Astrocyte (in vitro differentiated cells and primary cell): ENCODE results near the gene IRF3. TPM values are rescaled to one million over a fixed set of nuclear protein-coding genes. Genes with fewer than 3 reads are reported as not detected.

ENCODE experiments used
- DNase-seq: peaks from one replicate; pipeline ENCODE4 v3.0.0-alpha.2; 2010; ENCODE audit warnings: low read depth
- FAIRE-seq: peaks from 2 replicates; lab custom pipeline; 2011; peaks lifted over from hg19 to GRCh38; lab: Jason Lieb, UNC
- H2AFZ ChIP-seq: 2 replicates; pipeline ENCODE4 v1.6.0; 2012; ENCODE audit warnings: low read depth, low read length, inconsistent platforms
- H3K27ac ChIP-seq: 2 replicates; pipeline ENCODE4 v1.5.1; 2011; ENCODE audit warnings: low read depth, low read length, inconsistent platforms
- H3K27me3 ChIP-seq: 2 replicates; pipeline ENCODE4 v1.6.0; 2011; ENCODE audit warnings: low read length, inconsistent platforms; ENCODE audit not compliant: insufficient read depth
- H3K36me3 ChIP-seq: 2 replicates; pipeline ENCODE4 v1.5.1; 2011; ENCODE audit warnings: low read length, inconsistent platforms; ENCODE audit not compliant: insufficient read depth
- H3K4me1 ChIP-seq: 2 replicates; pipeline ENCODE4 v1.5.1; 2011; ENCODE audit warnings: low read length, inconsistent platforms; ENCODE audit not compliant: insufficient read depth
- H3K4me2 ChIP-seq: 2 replicates; pipeline ENCODE4 v1.6.0; 2012; ENCODE audit warnings: low read length, inconsistent platforms
- H3K4me3 ChIP-seq: 2 replicates; pipeline ENCODE4 v1.5.1; 2011; ENCODE audit warnings: low read depth, mild to moderate bottlenecking, low read length, inconsistent platforms; ENCODE audit not compliant: insufficient read depth
- H3K79me2 ChIP-seq: 2 replicates; pipeline ENCODE4 v1.6.0; 2012; ENCODE audit warnings: mild to moderate bottlenecking, low read length, inconsistent platforms; ENCODE audit not compliant: insufficient read depth
- H3K9ac ChIP-seq: 2 replicates; pipeline ENCODE4 v1.6.0; 2012; ENCODE audit warnings: mild to moderate bottlenecking, low read length, inconsistent platforms
- H3K9me3 ChIP-seq: 2 replicates; pipeline ENCODE4 v1.5.1; 2012; ENCODE audit warnings: low read depth, mild to moderate bottlenecking, low read length, inconsistent platforms; ENCODE audit not compliant: insufficient read depth
- H4K20me1 ChIP-seq: 2 replicates; pipeline ENCODE4 v1.6.0; 2012; ENCODE audit warnings: low read length, inconsistent platforms; ENCODE audit not compliant: insufficient read depth
- H3K27ac Mint-ChIP-seq: one replicate; pipeline ENCODE4 v1.8.0; 2021; ENCODE audit warnings: mild to moderate bottlenecking, mixed read lengths; ENCODE audit not compliant: unreplicated experiment
- H3K27me3 Mint-ChIP-seq: one replicate; pipeline ENCODE4 v1.8.0; 2021; ENCODE audit warnings: low read depth, mixed read lengths; ENCODE audit not compliant: unreplicated experiment
- H3K36me3 Mint-ChIP-seq: one replicate; pipeline ENCODE4 v1.8.0; 2021; ENCODE audit warnings: low read depth, mixed read lengths; ENCODE audit not compliant: unreplicated experiment
- H3K4me1 Mint-ChIP-seq: one replicate; pipeline ENCODE4 v1.8.0; 2021; ENCODE audit warnings: low read depth, mixed read lengths; ENCODE audit not compliant: unreplicated experiment
- H3K4me3 Mint-ChIP-seq: one replicate; pipeline ENCODE4 v1.8.0; 2021; ENCODE audit warnings: mild to moderate bottlenecking, moderate library complexity, mixed read lengths; ENCODE audit not compliant: unreplicated experiment
- H3K9me3 Mint-ChIP-seq: one replicate; pipeline ENCODE4 v1.8.0; 2021; ENCODE audit warnings: mild to moderate bottlenecking, mixed read lengths; ENCODE audit not compliant: unreplicated experiment
- EZH2 ChIP-seq: IDR thresholded peaks from 2 replicates; pipeline ENCODE4 v1.6.1; 2012; ENCODE audit warnings: mild to moderate bottlenecking, low read length, inconsistent platforms; ENCODE audit not compliant: insufficient read depth
- total RNA-seq: library from RNA; stranded (reverse); gene quantifications from 2 replicates; pipeline ENCODE4 v1.2.1, GENCODE V29; 2021
- TF ChIP-seq, protein P1 (sequence below): IDR thresholded peaks from 2 replicates; pipeline ENCODE4 v1.5.1; 2011; ENCODE audit warnings: low read depth, mild to moderate bottlenecking, inconsistent platforms, low read length, moderate library complexity; ENCODE audit not compliant: insufficient read depth

The IRF3 gene
- total RNA-seq, 1 donor from 2014 or later, result 68.1 TPM

DNA sequence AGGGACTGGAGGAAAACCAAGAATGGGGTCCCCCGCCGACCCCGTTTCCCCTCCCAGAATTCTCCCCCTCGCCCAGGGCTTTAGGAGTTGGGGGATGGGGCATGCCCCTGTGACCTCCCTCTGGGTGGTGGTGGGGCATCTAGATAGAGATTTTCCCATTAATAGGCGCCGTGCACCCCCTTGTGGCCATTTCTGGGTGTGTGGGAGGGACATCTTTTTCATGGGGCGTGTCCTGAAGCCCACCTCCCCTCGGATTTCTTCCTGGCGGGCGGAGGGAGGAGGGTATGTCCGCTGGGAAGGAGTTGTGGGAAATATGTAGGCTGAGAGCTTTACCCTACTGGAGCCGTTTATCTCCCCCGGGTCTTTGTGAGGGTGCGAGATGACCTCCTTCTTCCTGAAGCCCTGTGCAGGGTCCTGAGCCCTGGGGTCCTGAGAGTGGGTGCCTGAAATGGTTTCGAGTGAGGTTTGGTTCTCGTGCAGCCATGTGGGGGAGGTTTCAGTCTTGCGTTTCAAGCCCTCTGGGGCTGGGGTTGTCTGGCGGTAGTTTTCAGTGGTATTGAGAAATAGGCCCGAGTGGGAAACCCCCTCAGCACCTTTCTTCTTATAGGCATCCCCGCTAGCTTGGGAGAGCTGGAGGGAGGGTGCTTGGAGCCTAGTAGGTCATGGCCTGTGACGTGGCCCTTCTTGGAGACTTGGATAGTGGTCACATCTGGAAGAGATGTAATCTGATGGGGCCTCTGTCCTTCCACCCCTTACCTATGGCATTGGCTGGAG is 12.4 kb upstream of the IRF3 start:
- H3K79me2 ChIP-seq, result peaks cover 53% of the 10 kb centered on the region
- peak; percentile 16 for DNase-seq

DNA sequence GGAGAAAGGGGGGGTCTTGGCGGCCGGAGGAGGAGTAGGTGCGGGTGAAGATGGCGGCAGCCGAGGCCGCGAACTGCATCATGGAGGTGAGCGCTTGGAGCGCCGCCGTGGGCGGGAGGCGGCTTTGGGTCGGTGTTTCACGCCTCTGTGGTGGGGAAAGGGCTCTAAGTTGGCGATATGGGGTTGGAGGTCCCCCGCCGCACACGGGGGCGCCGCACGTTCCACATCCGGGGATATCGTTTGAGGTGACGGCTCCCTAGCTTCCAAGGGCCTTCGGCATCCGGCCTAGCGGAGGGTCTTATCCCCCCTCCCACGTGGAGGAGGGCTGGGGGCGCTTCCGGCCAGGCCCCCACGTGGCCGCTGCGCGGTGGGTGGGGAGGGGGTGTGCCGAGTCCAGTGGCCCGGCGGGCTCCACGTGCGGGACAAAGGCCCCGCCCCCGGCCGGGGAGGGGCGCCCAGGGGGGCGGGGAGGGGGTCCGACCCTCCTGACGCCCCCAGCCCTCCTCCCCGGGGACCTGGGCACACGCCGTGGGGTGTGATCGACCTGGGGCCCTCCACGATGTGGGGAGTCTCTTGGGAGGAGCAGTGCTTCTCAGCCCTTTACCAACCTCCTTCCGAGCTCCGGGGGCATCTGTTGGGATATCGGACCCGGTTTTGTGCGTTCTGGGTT is 11.7 kb upstream of the IRF3 start, which contains the start of gene PRMT1:
TSS of gene PRMT1 (plus strand) at position 41 of the 670 bp plus-strand sequence. CDS start at position 51, 10 bp downstream.
- FAIRE-seq, result no peak
- Mint-ChIP-seq H3K27me3 (no peaks in the 10 kb centered on the region), H3K27ac (peak within 1 kb of the TSS; percentile 100), H3K4me3 (peak within 1 kb of the TSS; percentile 93), H3K4me1 (peaks cover 6% of the 10 kb centered on the region), H3K36me3 (peaks cover 6% of the 10 kb centered on the region), H3K9me3 (no peaks in the 10 kb centered on the region)
- peaks cover 5% of the 10 kb centered on the region for H3K36me3 ChIP-seq
- no peaks in the 10 kb centered on the region for H3K27me3 ChIP-seq
- H4K20me1 ChIP-seq, result peaks cover 46% of the 10 kb centered on the region
- H2AFZ ChIP-seq, result peak within 1 kb of the TSS; percentile 92
- peak within 1 kb of the TSS; percentile 93 for H3K4me2 ChIP-seq
- H3K4me3 ChIP-seq, result peak within 1 kb of the TSS; percentile 88
- H3K27ac ChIP-seq, result peak within 1 kb of the TSS; percentile 98
- DNase-seq, result no peak
- H3K9me3 ChIP-seq, result no peaks in the 10 kb centered on the region
- TF ChIP-seq, protein P1, sequence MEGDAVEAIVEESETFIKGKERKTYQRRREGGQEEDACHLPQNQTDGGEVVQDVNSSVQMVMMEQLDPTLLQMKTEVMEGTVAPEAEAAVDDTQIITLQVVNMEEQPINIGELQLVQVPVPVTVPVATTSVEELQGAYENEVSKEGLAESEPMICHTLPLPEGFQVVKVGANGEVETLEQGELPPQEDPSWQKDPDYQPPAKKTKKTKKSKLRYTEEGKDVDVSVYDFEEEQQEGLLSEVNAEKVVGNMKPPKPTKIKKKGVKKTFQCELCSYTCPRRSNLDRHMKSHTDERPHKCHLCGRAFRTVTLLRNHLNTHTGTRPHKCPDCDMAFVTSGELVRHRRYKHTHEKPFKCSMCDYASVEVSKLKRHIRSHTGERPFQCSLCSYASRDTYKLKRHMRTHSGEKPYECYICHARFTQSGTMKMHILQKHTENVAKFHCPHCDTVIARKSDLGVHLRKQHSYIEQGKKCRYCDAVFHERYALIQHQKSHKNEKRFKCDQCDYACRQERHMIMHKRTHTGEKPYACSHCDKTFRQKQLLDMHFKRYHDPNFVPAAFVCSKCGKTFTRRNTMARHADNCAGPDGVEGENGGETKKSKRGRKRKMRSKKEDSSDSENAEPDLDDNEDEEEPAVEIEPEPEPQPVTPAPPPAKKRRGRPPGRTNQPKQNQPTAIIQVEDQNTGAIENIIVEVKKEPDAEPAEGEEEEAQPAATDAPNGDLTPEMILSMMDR, result no peak
- no peak for TF ChIP-seq EZH2
- H3K9ac ChIP-seq, result peak within 1 kb of the TSS; percentile 93
- H3K4me1 ChIP-seq, result peaks cover 18% of the 10 kb centered on the region
- H3K79me2 ChIP-seq, result peaks cover 51% of the 10 kb centered on the region

More for the DNA sequence above, 12.4 kb upstream of the IRF3 start:
- Histone ChIP-seq H2AFZ (no peak overlapping the region), H3K27ac (peak overlapping the region; percentile 87), H3K36me3 (peaks cover 8% of the 10 kb centered on the region), H3K4me1 (peaks cover 18% of the 10 kb centered on the region), H3K9me3 (no peaks in the 10 kb centered on the region), H3K27me3 (no peaks in the 10 kb centered on the region), H3K4me2 (peak overlapping the region; percentile 93), H4K20me1 (peaks cover 50% of the 10 kb centered on the region), H3K9ac (peak overlapping the region; percentile 93), H3K4me3 (peak overlapping the region; percentile 88)
- Mint-ChIP-seq H3K27ac (peak overlapping the region; percentile 88), H3K4me1 (peaks cover 6% of the 10 kb centered on the region), H3K9me3 (no peaks in the 10 kb centered on the region), H3K36me3 (peaks cover 9% of the 10 kb centered on the region), H3K27me3 (no peaks in the 10 kb centered on the region), H3K4me3 (peak overlapping the region; percentile 88)
- FAIRE-seq, result no peak
- TF ChIP-seq EZH2, result no peak
- TF ChIP-seq, protein P1, result peak; percentile 59
